Pulmonary artery endothelial cell (primary cell): ENCODE measurements around the gene SH3D19. TPM values are rescaled to one million over a fixed set of nuclear protein-coding genes. Genes with fewer than 3 reads are reported as not detected.

Experiments used
- DNase-seq: peaks from one replicate; pipeline ENCODE4 v3.0.0-alpha.2; 2011; ENCODE audit warnings: low read depth, low spot score
- total RNA-seq: library from RNA; depleted of rRNA; stranded (reverse); fragments of >200 nt; gene quantifications from 2 replicates; pipeline ENCODE4 v1.2.3, GENCODE V29; 2014

The SH3D19 gene, protein sequence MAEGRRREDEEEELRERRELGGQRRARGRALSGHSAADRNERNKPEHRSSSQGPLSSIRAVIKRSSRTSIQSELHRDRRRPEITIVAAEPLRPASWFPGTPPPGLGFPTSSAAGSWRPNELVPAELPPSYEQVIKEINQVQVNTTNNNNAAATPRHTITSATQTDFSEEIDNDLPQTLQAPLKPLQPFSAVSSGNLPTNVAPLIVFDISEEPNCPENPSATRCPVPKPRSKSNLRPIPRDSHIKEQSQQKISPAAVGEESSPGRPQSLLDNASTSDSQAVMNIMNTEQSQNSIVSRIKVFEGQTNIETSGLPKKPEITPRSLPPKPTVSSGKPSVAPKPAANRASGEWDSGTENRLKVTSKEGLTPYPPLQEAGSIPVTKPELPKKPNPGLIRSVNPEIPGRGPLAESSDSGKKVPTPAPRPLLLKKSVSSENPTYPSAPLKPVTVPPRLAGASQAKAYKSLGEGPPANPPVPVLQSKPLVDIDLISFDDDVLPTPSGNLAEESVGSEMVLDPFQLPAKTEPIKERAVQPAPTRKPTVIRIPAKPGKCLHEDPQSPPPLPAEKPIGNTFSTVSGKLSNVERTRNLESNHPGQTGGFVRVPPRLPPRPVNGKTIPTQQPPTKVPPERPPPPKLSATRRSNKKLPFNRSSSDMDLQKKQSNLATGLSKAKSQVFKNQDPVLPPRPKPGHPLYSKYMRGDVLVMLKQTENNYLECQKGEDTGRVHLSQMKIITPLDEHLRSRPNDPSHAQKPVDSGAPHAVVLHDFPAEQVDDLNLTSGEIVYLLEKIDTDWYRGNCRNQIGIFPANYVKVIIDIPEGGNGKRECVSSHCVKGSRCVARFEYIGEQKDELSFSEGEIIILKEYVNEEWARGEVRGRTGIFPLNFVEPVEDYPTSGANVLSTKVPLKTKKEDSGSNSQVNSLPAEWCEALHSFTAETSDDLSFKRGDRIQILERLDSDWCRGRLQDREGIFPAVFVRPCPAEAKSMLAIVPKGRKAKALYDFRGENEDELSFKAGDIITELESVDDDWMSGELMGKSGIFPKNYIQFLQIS
- total RNA-seq: 43.0 and 54.5 TPM in 2 replicates

DNA sequence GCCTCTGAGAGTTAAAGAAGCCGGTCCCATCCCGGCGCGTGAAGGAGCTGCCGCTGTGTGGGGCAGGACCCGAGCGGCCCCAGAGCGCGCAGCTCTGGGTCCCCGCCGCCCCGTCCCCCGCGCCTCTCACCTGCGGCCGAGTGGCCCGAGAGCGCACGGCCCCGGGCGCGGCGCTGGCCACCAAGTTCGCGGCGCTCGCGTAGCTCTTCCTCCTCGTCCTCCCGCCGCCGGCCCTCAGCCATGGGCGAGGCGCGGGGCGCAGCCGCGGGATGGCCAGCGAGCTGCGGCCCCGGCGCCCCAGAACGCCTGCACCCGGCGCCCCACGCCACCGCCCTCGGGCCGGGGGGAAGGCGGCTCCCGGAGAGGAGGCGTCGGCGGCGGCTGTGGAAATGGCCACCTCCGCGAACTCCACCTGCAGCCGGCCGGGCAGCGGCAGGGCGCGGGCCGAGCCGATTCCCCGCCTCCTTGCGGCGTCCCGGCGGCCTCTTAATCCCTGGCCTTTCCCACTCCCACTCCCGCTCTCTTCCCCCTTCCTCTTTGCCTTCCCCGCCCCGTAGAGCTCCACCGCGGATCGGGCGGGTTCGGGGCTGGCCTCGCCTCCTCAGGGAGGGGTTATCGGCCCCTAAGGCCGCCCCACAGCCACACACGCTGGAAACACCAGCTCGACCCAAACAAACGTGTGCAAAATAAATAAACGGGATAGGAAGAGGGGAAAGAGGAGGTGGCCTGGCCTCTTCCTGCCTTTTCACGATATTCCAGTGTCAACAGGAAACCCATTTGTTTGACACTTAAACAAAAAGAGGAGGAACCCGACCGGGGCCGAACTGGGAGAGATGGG, at the start of gene SH3D19:
TSS of gene SH3D19 (minus strand) at position 495 of the 838 bp plus-strand sequence. CDS start at position 242, 253 bp downstream.
- peak; percentile 53 for DNase-seq

DNA sequence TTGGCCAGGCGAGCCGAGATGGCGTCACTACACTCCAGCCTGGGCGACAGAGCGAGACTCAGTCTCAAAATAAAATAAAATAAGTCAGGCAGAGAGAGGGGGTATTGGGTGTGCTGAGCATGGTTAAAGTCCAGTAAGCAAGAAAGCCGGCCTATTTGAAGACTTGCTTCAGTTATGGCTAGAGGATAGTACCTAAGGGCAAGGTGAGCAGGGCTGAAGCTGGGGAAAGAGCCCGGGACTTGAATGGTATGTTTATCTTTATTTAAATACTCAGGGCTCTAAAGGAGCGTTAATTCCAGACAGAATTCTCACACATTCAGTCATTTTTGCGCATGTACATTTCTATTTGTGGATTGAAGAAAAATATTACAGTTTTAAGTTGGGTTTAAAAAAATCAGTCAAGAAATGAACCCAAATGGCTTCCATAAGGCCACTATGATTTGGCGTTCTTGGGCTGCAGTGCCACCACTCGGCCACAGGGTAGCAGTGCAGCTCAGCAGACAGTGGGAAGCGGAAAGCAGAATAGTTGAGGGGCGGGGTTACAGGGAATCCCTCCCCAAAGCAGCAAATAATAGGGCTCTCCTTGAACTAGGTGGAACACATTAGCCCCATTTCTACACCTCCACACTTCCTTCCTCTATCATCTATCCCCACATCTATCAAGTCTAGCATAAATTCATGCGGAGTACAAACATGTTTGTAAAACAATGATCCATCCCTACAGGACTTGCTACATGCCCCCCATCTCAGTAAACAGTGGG, 37.2 kb upstream of the SH3D19 start:
- DNase-seq: peak; percentile 45

DNA sequence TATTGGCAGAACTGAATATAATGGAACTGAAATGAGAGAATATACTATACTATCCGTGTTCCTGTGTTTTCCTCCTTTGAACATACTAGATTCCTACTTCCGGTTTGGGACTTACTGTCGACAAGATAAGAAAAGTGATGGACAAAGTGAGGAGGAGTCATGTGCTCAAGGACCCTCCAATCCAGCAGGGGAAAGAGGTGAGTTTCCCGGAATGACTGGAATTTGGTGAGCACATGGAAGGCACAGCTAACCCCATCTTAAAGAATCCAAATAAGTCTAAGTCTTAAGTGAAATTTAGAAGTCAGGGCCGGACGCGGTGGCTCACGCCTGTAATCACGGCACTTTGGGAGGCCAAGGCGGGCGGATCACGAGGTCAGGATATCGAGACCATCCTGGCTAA, 36.6 kb upstream of the SH3D19 start:
- DNase-seq: no peak

DNA sequence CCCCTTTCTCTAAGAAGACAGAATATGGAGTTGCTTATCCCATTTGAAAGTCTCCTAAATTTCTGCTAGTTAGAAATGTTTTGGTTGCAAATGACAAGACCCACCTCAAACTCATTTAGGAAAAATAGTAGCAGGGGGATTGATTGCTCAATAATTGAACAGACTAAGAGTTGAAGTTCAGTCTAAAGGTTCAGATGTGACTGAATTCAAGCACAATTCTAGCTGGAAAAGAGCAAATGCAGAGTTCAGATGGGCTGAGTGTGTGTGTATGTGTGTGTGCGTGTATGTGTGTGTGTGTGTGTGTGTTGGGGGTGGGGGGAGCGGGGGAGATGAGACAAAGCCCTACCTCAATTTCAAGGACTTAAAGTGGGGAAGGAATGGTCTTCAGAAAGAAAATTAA, 35.7 kb upstream of the SH3D19 start:
- no peak for DNase-seq

DNA sequence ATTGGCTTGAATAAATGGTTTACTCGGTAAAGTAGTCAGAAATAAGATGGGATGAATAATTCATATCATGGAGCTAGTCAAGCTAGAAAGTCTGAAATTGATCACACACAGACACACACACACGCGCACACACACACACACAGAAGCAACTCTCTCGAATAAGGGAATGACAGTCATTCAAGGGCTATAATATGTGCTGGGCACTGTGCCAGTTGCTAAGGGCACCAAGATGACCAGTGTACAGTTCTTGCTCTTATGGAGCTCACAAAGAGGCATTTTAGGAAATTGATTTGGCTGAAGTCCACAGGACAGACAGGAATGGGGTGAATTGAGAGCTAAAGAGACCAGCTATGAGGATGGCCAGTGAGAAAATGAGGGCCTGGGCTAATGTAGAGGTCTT, 34.2 kb upstream of the SH3D19 start:
- DNase-seq: no peak

DNA sequence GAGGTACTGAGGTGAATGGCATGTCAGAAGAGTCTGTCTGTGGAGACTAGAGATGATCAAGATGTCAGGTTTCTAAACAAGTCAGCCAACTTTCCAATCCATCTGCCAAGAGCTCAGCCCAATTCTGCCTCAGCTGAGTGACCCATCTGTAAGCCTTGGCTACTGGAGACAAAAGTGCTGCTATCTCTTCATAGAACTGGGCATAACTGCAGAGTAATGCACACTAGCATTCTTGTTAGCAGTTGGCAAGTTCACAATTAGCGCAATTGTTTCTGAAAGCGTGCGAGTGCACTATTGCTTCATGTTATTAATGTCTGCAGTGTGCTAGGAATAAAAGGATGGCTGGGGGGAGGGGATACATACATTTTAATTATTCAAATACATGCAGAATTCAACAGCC, 32.9 kb upstream of the SH3D19 start:
- DNase-seq: no peak

DNA sequence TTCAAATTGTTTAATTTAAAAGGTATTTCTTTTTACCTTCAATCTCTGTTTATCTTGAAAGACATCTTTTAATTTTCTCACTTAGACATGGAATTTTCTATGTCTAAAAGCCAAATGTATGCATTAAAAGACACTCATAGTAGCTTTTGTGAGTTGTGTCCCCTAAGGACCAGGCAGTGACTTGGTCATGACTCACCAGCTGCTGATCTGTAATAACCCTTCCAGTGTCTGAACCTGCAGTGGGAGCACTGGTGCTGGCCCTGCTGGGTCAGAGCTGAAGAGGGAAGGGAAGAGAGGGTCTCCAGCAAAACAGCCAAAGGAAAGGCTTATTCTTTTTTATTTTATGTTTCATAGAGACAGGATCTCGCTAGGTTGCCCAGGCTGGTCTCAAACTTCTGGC, 31.1 kb upstream of the SH3D19 start:
- no peak for DNase-seq

DNA sequence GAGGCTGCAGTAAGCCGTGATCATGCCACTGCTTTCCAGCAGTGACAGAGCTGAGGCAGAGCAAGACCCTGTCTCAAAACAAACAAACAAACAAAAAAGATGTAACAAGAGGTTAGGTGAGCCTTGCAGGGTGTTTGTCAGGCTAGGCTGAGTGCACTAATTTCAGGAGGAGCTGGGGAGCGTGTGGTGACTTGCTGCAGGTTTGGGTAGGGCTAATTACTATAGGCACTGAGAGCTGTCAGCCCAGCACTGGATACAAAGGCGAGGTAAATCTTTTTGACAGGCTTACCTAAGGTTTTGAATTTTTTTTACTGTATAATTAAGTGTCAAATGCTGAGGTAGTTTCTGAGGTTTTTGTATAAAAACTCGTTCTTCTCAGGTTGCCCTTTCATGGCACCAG, 29.8 kb upstream of the SH3D19 start:
- no peak for DNase-seq

DNA sequence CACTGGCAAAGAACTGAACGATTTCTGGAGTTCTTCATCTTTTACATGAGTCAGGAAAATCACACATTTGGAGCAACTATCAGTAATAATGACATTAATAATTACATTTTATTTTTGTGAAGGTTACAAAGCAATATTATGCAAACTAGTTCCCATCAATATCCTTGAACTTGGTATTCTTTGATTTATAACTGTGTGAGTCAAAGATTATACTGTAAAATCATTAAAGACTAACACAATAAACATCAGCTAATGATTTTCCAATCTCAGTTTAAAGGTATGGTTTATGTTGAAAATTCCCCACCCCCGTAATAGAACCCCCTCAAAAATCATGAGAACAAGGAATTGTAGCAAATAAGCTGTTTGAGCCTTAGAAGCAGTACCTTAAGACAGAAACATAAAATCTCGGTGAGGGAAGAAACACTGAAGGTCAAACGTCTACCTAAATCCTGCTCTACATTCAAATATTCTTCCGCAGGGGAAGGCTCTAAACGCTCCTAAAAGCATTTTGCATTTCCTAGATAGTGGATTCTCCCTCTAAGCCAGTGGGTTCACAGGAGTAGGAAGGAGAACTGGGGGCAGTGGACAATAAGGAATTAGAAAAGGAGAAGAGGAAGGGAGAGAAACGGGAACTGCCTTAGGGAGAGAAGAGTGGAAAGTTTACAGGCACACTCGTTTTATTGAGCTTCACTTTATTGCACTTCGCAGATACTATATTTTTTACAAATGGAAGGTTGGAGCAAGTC, 22.3 kb upstream of the SH3D19 start:
- no peak for DNase-seq

DNA sequence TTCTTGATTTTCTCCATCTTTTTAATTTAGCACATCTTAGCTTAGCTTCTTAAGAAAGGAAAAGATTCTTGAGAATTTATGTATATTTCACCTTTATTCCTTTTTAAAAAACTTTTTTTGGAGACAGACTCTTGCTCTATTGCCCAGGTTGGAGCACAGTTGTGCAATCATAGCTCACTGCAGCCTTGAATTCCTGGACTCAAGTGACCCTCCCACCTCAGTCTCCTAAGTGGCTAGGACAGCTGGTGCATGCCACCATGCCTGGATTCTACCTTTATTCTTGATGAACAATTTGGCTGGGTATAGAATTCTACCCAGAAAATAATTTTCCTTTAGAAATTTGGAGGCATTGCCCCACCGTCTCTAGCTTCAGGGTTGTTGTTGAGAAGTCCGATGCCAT, 19.5 kb upstream of the SH3D19 start:
- no peak for DNase-seq

DNA sequence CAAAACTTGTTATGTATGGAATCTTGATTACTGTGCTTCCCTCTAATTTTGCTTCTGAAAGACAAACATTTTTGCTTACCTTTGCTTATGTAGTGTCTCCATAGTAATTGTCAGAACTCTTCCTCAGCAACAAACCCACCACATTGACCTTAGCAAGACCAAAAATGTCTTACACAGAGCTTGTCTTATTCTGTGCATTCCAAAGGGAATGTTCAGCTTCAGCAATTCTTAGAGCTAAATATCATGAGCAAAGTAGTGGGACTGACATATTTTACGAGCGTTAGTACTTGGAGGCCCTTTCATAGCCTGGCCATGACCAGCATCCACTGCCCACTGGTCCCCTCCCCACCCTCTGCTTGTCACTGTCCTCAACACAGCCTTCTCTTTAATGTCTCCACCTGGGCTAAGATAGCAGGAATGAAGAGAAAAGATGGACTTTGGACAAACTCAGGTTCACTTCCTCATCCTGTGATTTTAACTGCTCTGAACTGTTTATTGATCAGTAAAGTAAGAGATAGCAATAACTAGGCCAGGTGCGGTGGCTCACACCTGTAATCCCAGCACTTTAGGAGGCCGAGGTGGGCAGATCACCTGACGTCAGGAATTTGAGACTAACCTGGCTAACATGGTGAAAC, 15.5 kb upstream of the SH3D19 start:
- no peak for DNase-seq

DNA sequence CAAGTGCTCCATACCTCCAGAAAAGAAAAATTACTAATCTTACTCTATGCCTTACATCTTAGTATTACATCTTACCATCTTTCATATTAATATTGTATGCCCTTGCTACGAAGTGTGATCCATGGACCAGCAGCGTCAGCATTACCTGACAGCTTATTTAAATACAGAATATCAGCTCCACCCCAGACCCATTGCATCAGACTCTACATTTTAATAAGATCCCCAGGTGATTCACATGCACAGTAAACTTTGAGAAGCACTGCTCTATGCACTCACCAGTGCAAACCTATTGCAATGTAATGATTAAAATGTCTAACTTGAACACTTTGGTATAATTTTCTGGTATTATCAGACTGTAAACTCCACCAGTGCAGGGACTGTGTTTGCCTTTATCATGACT, 14.1 kb upstream of the SH3D19 start:
- no peak for DNase-seq

DNA sequence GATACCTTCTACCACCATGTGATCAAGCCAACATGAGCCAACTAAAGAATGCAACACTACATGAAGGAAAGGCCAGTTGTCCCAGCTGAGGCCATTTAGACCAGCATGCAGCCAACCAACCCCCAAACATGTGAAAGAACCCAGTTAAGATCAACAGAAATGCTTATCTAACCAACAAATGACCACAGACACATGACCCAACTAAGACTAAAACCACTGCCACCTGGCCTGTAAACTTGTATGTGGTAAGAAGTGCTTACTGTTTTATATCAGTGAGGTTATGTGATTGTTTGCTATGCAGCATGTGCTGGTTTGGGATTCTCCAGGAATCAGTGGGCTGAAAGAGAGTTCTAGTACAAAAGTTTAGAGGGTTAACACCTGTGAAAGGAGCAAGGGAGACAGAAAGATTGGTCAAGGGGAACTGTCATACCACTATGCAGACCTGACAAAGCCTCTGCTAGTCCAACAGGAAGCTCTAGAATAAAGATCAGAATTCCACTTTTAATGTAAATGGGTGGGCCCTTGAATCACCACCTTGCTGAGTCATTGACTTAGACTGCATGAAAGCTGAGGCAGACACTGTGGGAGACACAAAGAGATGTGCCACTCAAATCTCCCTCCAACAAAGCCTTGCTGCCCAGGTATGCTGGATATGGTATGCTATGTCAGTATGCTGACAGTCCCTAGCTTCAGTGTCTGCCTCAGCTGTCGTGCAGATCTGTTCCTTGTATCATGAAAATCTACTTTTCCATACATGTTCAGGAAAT, 6.1 kb upstream of the SH3D19 start:
- no peak for DNase-seq

DNA sequence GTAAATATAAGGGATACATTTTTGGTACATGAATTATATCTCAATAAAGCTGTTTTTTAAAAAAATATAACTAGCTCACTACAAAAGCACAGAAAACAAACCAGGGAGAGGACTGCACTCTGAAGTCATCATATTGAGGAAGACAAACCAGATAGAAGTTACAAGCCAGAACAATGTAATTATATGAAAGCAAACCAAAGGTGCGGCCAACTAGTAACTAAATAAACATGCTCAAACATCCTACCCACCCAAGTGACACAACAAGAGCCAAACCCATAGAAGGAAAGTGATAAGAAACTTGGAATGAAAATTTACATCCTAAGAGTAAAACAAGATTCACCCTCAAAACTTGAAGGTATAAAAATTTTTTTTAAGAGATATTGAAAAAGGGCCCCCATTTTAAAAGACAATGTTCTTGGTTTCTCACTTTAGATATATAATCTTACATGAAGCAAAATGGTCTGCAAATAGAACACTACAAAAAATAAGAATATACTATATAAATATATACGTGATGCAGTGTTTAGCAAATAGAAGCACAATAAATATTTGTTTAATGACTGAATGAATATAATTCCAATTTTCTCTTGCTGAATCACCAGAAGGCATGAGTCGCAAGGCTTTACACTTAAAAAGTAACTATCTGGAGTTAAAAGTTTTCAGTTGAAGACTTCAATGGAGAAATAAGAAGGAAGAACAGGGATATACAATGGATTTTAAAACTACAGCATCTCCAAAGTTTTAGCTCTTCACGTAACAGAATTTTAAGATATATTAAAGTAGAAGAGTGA, 4.0 kb upstream of the SH3D19 start:
- no peak for DNase-seq

DNA sequence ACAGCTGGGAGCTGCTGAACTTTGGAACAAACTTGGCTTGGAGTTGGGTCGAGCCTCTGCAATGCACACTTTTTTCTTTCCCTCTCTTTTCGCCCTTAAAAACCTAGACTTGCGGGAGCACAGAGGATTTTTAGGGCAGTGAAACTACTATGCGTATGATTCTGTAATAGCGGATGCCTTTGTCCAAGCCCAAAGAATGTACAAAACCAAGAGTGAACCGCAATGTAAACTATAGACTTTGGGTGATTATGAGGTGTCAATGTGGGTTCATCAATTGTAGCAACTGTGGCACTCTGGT, 493 bp upstream of the SH3D19 start:
- DNase-seq: no peak

DNA sequence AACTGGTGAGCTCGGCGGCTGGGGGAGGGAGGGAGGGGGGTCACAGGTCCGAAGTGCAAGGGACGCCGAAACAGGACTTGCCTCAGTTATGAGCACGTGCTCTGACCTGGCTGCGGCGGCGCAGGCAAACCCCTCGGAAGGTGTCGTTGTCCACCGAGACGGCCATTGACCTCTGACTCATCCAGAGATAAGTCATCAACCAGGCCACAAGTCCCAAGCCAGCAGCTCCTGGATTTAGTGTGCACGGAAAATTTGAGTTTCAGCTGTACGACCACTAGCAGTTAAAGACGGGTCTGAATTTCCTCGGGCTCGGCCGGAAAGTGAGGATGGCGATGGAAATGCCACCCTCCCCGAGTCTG, 674 bp downstream of the SH3D19 start:
- DNase-seq: peak; percentile 8

DNA sequence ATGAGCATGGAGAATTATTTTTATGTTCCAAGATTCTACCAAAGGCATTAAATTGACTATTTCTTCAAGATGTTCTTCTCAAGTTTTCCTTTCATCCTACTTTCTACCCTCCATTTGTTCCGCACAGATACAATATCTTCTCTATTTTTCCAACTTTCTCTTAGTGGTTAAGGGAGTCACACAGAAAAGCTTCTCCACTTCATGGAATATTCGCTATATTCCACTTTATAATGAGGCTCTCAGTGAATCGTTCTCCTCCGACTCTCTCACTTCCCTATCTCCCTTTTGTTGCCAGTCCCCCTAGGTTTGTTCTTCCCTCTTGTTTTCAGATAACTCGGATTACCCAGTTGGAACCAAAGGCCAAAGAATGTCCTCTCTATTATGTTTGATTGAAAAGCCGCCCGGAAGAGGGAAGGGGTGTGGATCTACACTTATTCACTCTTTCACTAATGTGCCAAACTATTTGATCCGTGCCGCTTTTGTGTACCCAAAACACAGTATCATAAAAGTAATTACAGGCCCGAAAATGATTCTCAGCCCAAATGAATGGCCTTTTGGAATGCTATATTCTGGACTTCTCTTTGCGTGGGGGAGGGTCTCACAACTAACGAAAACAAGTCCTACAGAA, 1.2 kb downstream of the SH3D19 start:
- DNase-seq: no peak

DNA sequence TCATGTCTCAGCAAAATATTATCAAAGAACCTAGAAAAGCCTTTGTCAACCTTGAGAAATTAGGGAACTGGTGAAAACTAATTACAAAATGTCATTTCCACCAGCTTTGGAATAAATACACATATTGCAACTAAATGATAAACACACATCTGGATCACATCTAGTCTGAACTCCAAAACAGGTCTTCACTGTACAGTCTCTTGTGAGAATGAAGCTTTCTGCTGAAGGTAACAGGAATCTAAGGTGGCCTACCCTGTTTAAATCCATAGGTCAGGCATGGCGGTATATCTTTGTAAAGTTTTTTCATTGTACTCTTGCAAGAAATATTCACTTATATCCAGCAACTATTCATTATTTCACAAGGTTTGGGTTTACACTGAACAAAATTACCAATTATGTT, 1.7 kb downstream of the SH3D19 start:
- no peak for DNase-seq
